ENCODE data around the gene CD200. TPM values are rescaled to one million over a fixed set of nuclear protein-coding genes. Genes with fewer than 3 reads are reported as not detected.

The CD200 gene
- polyA plus RNA-seq, 3 donors from 2014 or later = 0.11 to 0.20 TPM; not detected in 1

DNA sequence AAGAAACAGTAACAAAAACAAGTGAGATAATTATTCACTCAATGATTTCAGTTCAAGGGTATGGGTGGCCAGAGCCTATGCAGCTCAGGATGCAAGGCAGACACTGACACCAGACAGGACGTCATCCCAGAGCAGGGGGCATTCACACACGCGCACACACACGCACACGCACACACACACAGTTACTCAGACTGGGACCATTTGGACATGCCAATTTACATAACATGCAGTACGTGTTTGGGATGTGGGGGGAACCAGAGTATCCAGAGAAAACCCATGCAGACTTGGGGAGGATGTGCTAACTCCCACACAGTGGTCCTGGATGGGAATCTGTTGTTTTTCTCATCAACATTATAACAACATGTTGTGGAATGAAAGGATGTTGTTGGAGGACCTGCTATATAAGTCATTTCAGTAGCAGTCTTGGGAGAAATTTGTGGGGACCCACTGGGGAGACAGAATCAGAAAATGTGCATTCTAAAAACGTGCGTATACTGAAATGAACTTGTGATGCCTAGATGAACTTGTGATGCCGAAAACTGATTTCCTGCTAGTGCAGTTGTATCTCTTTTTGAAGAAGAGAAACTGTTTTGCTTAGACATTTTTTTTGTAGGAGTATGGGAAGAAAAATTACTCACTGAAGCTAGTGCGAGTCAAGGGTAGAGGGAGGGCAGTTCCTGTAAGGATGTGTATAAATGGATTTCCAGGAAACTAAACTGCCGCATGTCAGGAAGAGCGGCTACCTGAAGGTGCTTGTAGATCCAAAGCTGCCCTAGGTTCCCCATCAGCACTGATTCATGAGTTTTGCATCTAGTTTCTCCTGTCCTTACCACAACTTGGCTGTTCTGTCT is 25.2 kb downstream of the CD200 start:
- H3K36me3 Mint-ChIP-seq = no peaks in the 10 kb centered on the region
- no peak for DNase-seq
- peak overlapping the region in 1 of 6 donors; percentile 32 for H3K27ac Mint-ChIP-seq
- peaks cover 6 to 8% of the 10 kb centered on the region in 2 donors for H3K4me1 Mint-ChIP-seq
- H3K9me3 Mint-ChIP-seq = no peaks in the 10 kb centered on the region
- peak overlapping the region in 4 of 5 donors; percentile 15 to 36 (median 20) for H3K4me3 Mint-ChIP-seq
- peaks cover 0 to 5% (median 0%) of the 10 kb centered on the region in 3 donors for H3K27me3 Mint-ChIP-seq (ENCODE audit: low read depth in 3 of 3)

DNA sequence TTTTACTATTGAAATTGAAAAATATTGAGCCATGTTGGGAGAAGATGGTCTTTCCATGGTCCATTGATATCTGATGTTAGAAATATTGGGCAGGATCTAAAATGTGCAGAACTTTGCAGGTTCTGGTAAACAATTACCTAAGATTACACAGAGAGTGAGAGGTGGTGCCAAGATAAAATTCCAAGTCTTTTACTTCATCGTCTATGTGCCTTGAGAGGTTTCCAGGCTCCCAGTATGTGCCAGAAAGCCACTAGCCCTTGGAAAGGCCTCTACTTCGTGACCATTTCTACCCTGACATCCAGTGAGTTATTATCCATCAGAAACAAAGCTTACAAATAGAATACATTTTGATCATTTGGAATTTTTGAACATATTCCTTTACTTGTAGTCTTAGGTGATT is 27.6 kb downstream of the CD200 start:
- no peak for DNase-seq
- no peaks in the 10 kb centered on the region for H3K36me3 Mint-ChIP-seq
- H3K27ac Mint-ChIP-seq = no peak overlapping the region
- H3K4me3 Mint-ChIP-seq = no peak overlapping the region
- H3K9me3 Mint-ChIP-seq = no peaks in the 10 kb centered on the region
- H3K27me3 Mint-ChIP-seq (ENCODE audit: low read depth in 3 of 3) = peaks cover 0 to 5% (median 0%) of the 10 kb centered on the region in 3 donors
- peaks cover 11 to 17% of the 10 kb centered on the region in 2 donors for H3K4me1 Mint-ChIP-seq

DNA sequence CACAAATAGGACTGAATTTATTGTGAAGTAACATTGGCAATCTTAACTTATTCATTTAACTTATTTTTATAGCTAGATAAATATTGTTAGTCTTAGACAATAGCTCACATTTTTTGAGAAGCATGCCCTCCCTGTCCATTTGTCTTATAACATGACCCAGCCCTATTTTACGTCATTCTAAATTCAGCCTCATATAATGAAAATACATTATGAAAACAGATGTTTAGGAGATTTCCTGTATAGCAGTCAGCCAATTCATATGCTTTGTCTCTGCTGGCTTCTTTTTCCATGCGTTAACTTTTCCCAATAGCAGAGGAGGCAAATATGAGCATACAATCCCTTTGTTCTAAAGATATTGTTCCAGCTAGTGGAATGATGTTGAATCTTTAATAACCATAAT is 29.3 kb downstream of the CD200 start:
- no peak for DNase-seq
- H3K4me3 Mint-ChIP-seq = no peak overlapping the region
- H3K36me3 Mint-ChIP-seq = no peaks in the 10 kb centered on the region
- peaks cover 11 to 17% of the 10 kb centered on the region in 2 donors for H3K4me1 Mint-ChIP-seq
- H3K27ac Mint-ChIP-seq = no peak overlapping the region
- peaks cover 0 to 5% (median 0%) of the 10 kb centered on the region in 3 donors for H3K27me3 Mint-ChIP-seq (ENCODE audit: low read depth in 3 of 3)
- no peaks in the 10 kb centered on the region for H3K9me3 Mint-ChIP-seq

DNA sequence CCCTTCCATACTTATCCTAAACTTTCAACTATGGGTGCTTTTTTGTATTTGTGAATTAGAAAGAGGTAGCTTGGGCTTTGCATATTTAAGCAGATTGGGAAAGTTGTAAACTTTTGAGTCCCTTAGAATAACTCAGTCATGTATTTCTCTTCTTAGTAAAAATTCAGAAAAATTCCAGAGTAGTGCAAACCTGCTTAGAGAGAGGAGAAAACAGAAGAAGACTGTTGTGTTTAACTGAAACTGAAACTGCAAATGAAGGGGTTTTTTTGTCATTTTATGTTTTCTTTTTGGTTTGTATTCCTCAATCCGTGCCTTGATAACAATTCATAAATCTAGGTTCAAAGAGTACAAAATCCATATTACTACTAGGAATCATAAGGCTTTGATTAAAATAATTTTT is 31.3 kb downstream of the CD200 start:
- peaks cover 0 to 3% (median 0%) of the 10 kb centered on the region in 3 donors for H3K27me3 Mint-ChIP-seq (ENCODE audit: low read depth in 3 of 3)
- H3K9me3 Mint-ChIP-seq = no peaks in the 10 kb centered on the region
- H3K4me1 Mint-ChIP-seq = peaks cover 5 to 10% of the 10 kb centered on the region in 2 donors
- no peak for DNase-seq
- H3K27ac Mint-ChIP-seq = peak overlapping the region in 2 of 6 donors; percentile 10 to 13
- peak overlapping the region in 2 of 5 donors; percentile 11 to 52 for H3K4me3 Mint-ChIP-seq
- H3K36me3 Mint-ChIP-seq = no peaks in the 10 kb centered on the region

DNA sequence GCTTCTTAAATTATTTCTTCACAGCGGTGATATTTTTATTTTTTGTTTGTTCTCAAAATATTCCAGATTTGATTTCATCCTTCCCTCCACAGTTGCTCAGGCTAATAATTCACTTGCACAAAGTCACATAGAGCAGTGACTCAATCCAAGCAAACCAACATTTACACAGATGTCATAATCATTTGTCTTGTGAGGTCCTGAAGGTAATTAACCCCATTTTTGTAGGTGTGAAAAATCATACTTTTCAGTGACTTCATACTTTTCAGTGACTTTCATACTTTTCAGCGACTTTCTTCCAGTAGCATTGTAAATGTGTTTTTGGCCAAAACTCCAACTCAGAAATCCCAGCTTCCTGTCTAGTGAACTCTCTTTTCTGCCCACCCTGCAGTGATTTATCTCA is 32.1 kb downstream of the CD200 start:
- Mint-ChIP-seq H3K27me3 (ENCODE audit: low read depth in 3 of 3) (peaks cover 0 to 3% (median 0%) of the 10 kb centered on the region in 3 donors), H3K4me3 (peak overlapping the region in 1 of 5 donors; percentile 21), H3K27ac (no peak overlapping the region), H3K4me1 (peaks cover 5 to 10% of the 10 kb centered on the region in 2 donors), H3K9me3 (no peaks in the 10 kb centered on the region), H3K36me3 (no peaks in the 10 kb centered on the region)
- no peak for DNase-seq

DNA sequence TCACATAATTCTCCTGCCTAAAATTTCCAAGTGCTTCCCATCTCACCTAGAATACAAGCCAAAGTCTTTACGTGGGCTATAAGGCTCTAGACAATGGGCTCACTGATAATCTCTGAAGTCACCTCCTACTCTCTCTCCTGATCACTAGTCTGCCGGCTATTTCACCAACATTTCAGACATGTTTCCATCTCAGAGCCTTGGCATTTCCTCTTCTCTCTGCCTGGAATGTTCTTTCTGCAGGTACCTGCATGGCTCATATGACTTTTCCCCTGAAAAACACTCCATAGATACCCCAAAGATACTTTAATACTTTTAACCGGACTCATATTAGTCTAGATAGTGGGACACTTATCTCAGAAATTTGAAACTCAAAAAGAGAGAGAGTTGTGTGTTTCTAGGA is 32.7 kb downstream of the CD200 start:
- peaks cover 0 to 3% (median 0%) of the 10 kb centered on the region in 3 donors for H3K27me3 Mint-ChIP-seq (ENCODE audit: low read depth in 3 of 3)
- H3K27ac Mint-ChIP-seq = no peak overlapping the region
- H3K9me3 Mint-ChIP-seq = no peaks in the 10 kb centered on the region
- H3K4me1 Mint-ChIP-seq = peaks cover 5 to 10% of the 10 kb centered on the region in 2 donors
- H3K4me3 Mint-ChIP-seq = no peak overlapping the region
- no peak for DNase-seq
- H3K36me3 Mint-ChIP-seq = no peaks in the 10 kb centered on the region

DNA sequence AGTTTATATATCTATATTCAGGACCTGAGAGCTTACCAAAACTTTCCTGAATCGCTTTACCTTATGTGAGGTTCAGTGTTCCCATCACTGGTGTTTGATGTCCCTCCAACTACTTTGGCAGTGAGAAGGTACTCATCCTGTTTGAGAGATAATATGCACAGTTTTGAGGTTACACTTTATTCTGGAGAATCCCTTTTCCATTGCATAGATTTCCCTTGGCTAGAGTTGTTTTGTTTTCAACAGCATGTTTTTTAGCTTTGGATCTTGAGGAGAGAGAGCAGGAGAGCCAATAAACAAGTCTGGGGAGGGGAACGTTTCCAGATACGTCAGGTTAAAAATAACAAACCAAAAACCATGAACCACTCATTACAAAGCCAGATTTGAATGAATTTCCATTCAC is 33.6 kb downstream of the CD200 start:
- DNase-seq = no peak
- H3K9me3 Mint-ChIP-seq = no peaks in the 10 kb centered on the region
- no peak overlapping the region for H3K27ac Mint-ChIP-seq
- no peak overlapping the region for H3K4me3 Mint-ChIP-seq
- H3K4me1 Mint-ChIP-seq = peaks cover 5 to 10% of the 10 kb centered on the region in 2 donors
- no peaks in the 10 kb centered on the region for H3K36me3 Mint-ChIP-seq
- no peaks in the 10 kb centered on the region for H3K27me3 Mint-ChIP-seq (ENCODE audit: low read depth in 3 of 3)

DNA sequence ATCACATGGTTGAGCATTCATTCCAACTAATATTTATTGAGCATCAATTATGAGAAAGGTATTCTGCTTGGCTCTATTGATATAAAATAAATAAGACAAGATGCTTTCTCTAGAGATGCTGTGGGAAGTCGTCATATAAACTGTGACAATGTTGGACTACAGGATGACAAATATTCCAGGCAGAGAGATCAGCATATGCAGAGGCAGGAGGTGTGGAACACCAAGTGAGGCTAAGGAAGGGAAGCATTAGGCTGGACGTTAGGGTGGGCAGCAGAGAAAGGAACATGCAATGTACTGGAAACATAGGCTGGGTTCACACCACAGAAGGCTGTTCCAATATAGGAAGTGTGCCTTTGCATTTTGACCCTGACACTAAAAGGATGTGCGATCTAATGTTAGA is 38.6 kb downstream of the CD200 start:
- no peak for DNase-seq
- no peaks in the 10 kb centered on the region for H3K36me3 Mint-ChIP-seq
- H3K9me3 Mint-ChIP-seq = no peaks in the 10 kb centered on the region
- H3K27ac Mint-ChIP-seq = no peak overlapping the region
- H3K27me3 Mint-ChIP-seq (ENCODE audit: low read depth in 3 of 3) = peaks cover 0 to 2% (median 0%) of the 10 kb centered on the region in 3 donors
- no peak overlapping the region for H3K4me3 Mint-ChIP-seq
- H3K4me1 Mint-ChIP-seq = peaks cover 0 to 1% of the 10 kb centered on the region in 2 donors

DNA sequence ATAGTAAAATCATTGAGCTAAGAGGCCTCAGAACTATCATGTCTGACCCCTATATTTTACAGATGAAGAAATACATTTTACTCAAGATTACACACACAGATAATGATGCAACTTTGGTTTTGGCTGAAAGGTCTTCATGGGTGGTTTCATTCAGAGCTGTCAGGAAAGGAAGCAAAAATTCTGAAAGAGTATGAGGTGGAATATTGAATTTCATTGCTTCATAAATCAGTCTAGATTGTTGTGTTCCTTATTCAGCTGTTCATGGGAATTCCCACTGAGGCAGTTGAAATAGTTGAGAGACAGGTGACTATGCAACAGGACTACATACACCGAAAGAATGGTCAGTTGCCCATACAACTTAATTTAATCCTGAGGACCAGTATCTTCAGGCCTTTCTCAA is 39.4 kb downstream of the CD200 start:
- H3K27me3 Mint-ChIP-seq (ENCODE audit: low read depth in 3 of 3) = peaks cover 0 to 2% (median 0%) of the 10 kb centered on the region in 3 donors
- no peaks in the 10 kb centered on the region for H3K36me3 Mint-ChIP-seq
- H3K4me3 Mint-ChIP-seq = no peak overlapping the region
- no peak overlapping the region for H3K27ac Mint-ChIP-seq
- H3K9me3 Mint-ChIP-seq = no peaks in the 10 kb centered on the region
- DNase-seq = no peak
- H3K4me1 Mint-ChIP-seq = peaks cover 0 to 1% of the 10 kb centered on the region in 2 donors

DNA sequence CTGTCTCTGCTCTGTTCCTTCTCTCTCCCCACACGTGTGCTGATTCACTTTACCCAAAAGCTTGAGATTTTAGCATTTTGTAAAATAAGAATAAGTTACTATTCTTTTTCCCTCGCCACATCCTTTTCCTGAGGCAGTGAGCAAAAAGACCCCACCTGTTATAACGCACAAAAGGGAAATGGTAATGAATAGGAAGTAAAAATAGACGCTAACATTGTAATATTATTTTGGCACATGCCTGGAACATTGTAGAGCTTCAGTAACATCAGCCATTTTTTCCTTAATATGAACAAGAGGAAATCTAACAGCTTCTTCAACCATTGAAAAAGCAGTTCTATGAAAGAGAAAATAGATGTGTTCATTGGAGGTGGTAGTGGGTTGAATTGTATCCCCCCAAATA is 40.5 kb downstream of the CD200 start:
- Mint-ChIP-seq H3K4me1 (peaks cover 0 to 1% of the 10 kb centered on the region in 2 donors), H3K9me3 (no peaks in the 10 kb centered on the region), H3K36me3 (no peaks in the 10 kb centered on the region), H3K27ac (no peak overlapping the region), H3K27me3 (ENCODE audit: low read depth in 3 of 3) (peaks cover 0 to 2% (median 0%) of the 10 kb centered on the region in 3 donors), H3K4me3 (no peak overlapping the region)
- DNase-seq = no peak

DNA sequence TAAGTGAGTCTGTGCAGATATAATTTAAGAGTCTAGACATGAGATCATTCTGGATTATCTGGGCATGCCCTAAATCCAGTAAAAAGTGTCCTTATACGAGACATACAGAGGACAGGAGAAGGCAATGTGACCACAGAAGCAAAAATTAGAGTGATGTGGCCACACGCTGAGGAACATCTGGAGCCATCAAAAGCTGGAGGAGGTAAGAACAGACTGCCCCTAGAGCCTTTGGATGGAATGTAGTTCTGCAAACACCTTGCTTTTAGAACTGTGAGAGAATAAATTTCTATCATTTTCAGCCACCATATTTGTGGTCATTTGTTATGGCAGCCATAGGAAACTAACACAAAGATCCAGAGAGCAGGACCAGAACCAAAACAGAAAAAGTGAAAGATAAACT is 41.0 kb downstream of the CD200 start:
- H3K27ac Mint-ChIP-seq = no peak overlapping the region
- H3K36me3 Mint-ChIP-seq = no peaks in the 10 kb centered on the region
- peaks cover 0 to 2% (median 0%) of the 10 kb centered on the region in 3 donors for H3K27me3 Mint-ChIP-seq (ENCODE audit: low read depth in 3 of 3)
- no peaks in the 10 kb centered on the region for H3K9me3 Mint-ChIP-seq
- DNase-seq = no peak
- H3K4me3 Mint-ChIP-seq = no peak overlapping the region
- peaks cover 0 to 1% of the 10 kb centered on the region in 2 donors for H3K4me1 Mint-ChIP-seq

DNA sequence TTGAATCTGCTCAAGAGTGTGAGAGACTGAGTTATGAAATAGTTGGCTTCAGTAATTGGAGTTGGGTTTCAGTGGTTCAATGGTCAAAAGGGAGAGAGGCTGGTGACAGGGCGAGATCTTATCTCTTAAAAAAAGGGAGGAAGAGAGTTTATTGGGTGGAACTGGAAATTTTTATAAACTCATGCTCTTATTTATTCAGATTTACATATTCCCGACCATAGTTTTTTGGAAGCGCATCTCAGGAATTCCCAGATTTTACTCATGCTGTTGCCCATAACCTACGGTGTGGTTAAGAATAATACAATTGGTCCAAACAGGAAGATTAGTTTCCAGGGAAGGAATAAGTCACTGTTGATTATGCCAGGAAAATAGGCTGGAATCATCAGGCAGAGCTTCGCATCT is 41.4 kb downstream of the CD200 start:
- Mint-ChIP-seq H3K27ac (peak overlapping the region in 1 of 6 donors; percentile 5), H3K27me3 (ENCODE audit: low read depth in 3 of 3) (peaks cover 0 to 2% (median 0%) of the 10 kb centered on the region in 3 donors), H3K9me3 (no peaks in the 10 kb centered on the region), H3K4me3 (no peak overlapping the region), H3K4me1 (peaks cover 0 to 1% of the 10 kb centered on the region in 2 donors), H3K36me3 (no peaks in the 10 kb centered on the region)
- no peak for DNase-seq

DNA sequence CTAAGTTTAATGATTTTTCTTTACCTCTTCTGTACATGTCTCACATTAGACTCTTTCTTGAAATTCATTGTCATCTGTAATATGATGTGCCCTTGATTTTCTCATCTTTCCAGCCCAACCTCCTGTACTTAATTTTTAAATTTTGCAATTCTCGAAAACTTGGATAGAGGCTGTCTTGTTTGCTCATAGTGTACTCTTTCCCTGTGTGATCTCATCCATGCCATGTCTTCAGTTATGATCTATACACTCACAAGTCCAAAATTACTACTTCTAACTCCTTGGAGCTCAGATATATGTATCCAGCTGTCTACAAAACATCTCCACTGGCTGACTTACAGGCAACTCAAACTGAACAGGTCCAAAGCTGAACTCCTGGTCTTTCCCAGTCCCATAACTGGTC is 42.2 kb downstream of the CD200 start:
- Mint-ChIP-seq H3K27ac (no peak overlapping the region), H3K27me3 (ENCODE audit: low read depth in 3 of 3) (peaks cover 0 to 2% (median 0%) of the 10 kb centered on the region in 3 donors), H3K9me3 (no peaks in the 10 kb centered on the region), H3K4me1 (peaks cover 0 to 1% of the 10 kb centered on the region in 2 donors), H3K4me3 (no peak overlapping the region), H3K36me3 (no peaks in the 10 kb centered on the region)
- DNase-seq = no peak

DNA sequence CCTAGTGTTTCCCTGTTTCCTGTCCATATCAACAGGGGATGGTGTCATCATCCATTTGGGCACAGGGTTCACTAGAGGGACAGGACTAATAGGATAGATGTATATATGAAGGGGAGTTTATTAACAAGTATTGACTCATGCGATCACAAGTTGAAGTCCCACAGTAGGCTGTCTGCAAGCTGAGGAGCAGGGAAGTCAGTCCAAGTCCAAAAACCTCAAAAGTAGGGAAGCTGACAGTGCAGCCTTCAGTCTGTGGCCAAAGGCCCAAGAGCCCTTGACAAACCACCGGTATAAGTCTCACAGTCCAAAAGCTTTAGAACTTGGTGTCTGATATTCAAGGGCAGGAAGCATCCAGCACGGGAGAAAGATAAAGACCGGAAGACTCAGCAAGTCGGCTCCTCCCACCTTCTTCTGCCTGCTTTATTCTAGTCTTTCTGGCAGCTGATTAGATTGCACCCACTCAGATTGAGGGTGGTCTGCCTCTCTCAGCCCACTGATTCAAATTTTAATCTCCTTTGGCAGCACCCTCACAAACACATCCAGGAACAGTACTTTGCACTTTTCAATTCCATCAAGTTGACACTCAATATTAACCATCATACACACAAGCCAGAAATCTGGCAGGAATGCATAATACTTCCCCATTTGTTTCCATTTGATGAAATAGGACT is 43.4 kb downstream of the CD200 start:
- Mint-ChIP-seq H3K36me3 (no peaks in the 10 kb centered on the region), H3K4me1 (peaks cover 0 to 1% of the 10 kb centered on the region in 2 donors), H3K4me3 (no peak overlapping the region), H3K9me3 (no peaks in the 10 kb centered on the region), H3K27ac (no peak overlapping the region), H3K27me3 (ENCODE audit: low read depth in 3 of 3) (peaks cover 0 to 2% (median 0%) of the 10 kb centered on the region in 3 donors)
- DNase-seq = no peak

Data from immature natural killer cell (primary cell).